WTC11 (cell line): ENCODE data around the gene UBC. TPM values are rescaled to one million over a fixed set of nuclear protein-coding genes. Genes with fewer than 3 reads are reported as not detected.
"Not testable (repeated sequence)": the region's sequence is repeated elsewhere in the genome, so short reads cannot be mapped to it uniquely, and the experiment has no call there.

Experiments used
- ATAC-seq: fragments of 200-7000 bp; cut with Tn5 transposase; 2 replicates; pipeline ENCODE4 v1.10.0; 2021; ENCODE audit warnings: mild to moderate bottlenecking, moderate library complexity
- CTCF ChIA-PET: fragments of 300-600 bp; sonication (Branson Sonifier 250); formaldehyde crosslinking; loops from one replicate; lab custom pipeline; 2021; ENCODE audit warnings: antibody characterized with exemption; lab: Charles Lee
- POLR2A ChIA-PET: fragments of 350-600 bp; sonication (Branson Sonifier 250); formaldehyde crosslinking; loops from one replicate; lab custom pipeline; 2021; ENCODE audit warnings: antibody characterized with exemption; lab: Charles Lee
- DNase-seq: peaks from one replicate; pipeline ENCODE4 v3.0.0; 2021; ENCODE audit warnings: low spot score
- H3K27ac Mint-ChIP-seq: 2 replicates; pipeline ENCODE4 v1.8.0; 2021; ENCODE audit warnings: mixed read lengths
- H3K27me3 Mint-ChIP-seq: 2 replicates; pipeline ENCODE4 v1.8.0; 2021; ENCODE audit warnings: low read depth, mild to moderate bottlenecking, moderate library complexity, mixed read lengths
- H3K36me3 Mint-ChIP-seq: 2 replicates; pipeline ENCODE4 v1.8.0; 2021; ENCODE audit warnings: mixed read lengths
- H3K4me1 Mint-ChIP-seq: 2 replicates; pipeline ENCODE4 v1.8.0; 2022; ENCODE audit warnings: mixed read lengths
- H3K4me3 Mint-ChIP-seq: 2 replicates; pipeline ENCODE4 v1.8.0; 2021; ENCODE audit warnings: mild to moderate bottlenecking, moderate library complexity, mixed read lengths
- H3K9me3 Mint-ChIP-seq: 2 replicates; pipeline ENCODE4 v1.8.0; 2021; ENCODE audit warnings: mixed read lengths
- ATF1 ChIP-seq: sonication (generic); formaldehyde crosslinking; IDR thresholded peaks from 2 replicates; pipeline ENCODE4 v1.8.1; 2023; ENCODE audit warnings: mild to moderate bottlenecking, moderate library complexity, missing genetic modification reagents
- CBFB ChIP-seq: sonication (generic); formaldehyde crosslinking; IDR thresholded peaks from 2 replicates; pipeline ENCODE4 v1.8.1; 2022; ENCODE audit warnings: mild to moderate bottlenecking, low read depth, missing genetic modification reagents
- CTCF ChIP-seq: fragments of 200-600 bp; IDR thresholded peaks from 2 replicates; pipeline ENCODE4 v1.8.0; 2022; ENCODE audit warnings: antibody characterized with exemption
- GABPB1 ChIP-seq: sonication (generic); formaldehyde crosslinking; IDR thresholded peaks from 2 replicates; pipeline ENCODE4 v1.8.1; 2023; ENCODE audit warnings: mild to moderate bottlenecking, missing genetic modification reagents
- IRF2 ChIP-seq: sonication (generic); formaldehyde crosslinking; IDR thresholded peaks from 2 replicates; pipeline ENCODE4 v1.8.0; 2022; ENCODE audit warnings: low read depth, missing genetic modification reagents, borderline replicate concordance
- MXD4 ChIP-seq: fragments of 250-450 bp; sonication (Bioruptor Pico); IDR thresholded peaks from 2 replicates; pipeline ENCODE4 v1.8.0; 2021; ENCODE audit warnings: mild to moderate bottlenecking, moderate library complexity, borderline replicate concordance
- NFATC4 ChIP-seq: fragments of 250-450 bp; sonication (Bioruptor Pico); IDR thresholded peaks from 2 replicates; pipeline ENCODE4 v1.9.0; 2021; ENCODE audit warnings: mild to moderate bottlenecking
- NR2C2 ChIP-seq: sonication (generic); formaldehyde crosslinking; IDR thresholded peaks from 2 replicates; pipeline ENCODE4 v1.8.0; 2022; ENCODE audit warnings: mild to moderate bottlenecking, missing genetic modification reagents
- RELA ChIP-seq: sonication (generic); formaldehyde crosslinking; IDR thresholded peaks from 2 replicates; pipeline ENCODE4 v1.8.1; 2022; ENCODE audit warnings: missing genetic modification reagents, mild to moderate bottlenecking, borderline replicate concordance
- RORB ChIP-seq: fragments of 250-450 bp; sonication (Bioruptor Pico); IDR thresholded peaks from 2 replicates; pipeline ENCODE4 v1.9.0; 2021; ENCODE audit warnings: mild to moderate bottlenecking
- TEAD1 ChIP-seq: sonication (generic); formaldehyde crosslinking; IDR thresholded peaks from 2 replicates; pipeline ENCODE4 v1.8.0; 2022; ENCODE audit warnings: mild to moderate bottlenecking, missing genetic modification reagents
- TP53 ChIP-seq: sonication (generic); formaldehyde crosslinking; IDR thresholded peaks from 2 replicates; pipeline ENCODE4 v1.8.1; 2023; ENCODE audit warnings: mild to moderate bottlenecking, missing genetic modification reagents
- USF2 ChIP-seq: sonication (generic); formaldehyde crosslinking; IDR thresholded peaks from 2 replicates; pipeline ENCODE4 v1.8.1; 2023; ENCODE audit warnings: mild to moderate bottlenecking, missing genetic modification reagents, moderate library complexity
- ZNF219 ChIP-seq: sonication (generic); formaldehyde crosslinking; IDR thresholded peaks from 2 replicates; pipeline ENCODE4 v1.8.0; 2023; ENCODE audit warnings: missing genetic modification reagents, mild to moderate bottlenecking, borderline replicate concordance
- ZNF263 ChIP-seq: sonication (generic); formaldehyde crosslinking; IDR thresholded peaks from 2 replicates; pipeline ENCODE4 v1.8.1; 2022; ENCODE audit warnings: low read depth, mild to moderate bottlenecking, moderate library complexity, missing genetic modification reagents
- total RNA-seq: library from RNA; stranded (reverse); gene quantifications from 3 replicates; pipeline ENCODE4 v1.2.3, GENCODE V29; 2021
- TF ChIP-seq, protein P1 (sequence below): sonication (generic); formaldehyde crosslinking; IDR thresholded peaks from 2 replicates; pipeline ENCODE4 v1.8.0; 2023; ENCODE audit warnings: missing genetic modification reagents, mild to moderate bottlenecking, borderline replicate concordance
- TF ChIP-seq, protein P2 (sequence below): fragments of 250-450 bp; sonication (Bioruptor Pico); IDR thresholded peaks from 2 replicates; pipeline ENCODE4 v1.9.0; 2021; ENCODE audit warnings: mild to moderate bottlenecking, borderline replicate concordance
- TF ChIP-seq, protein P3 (sequence below): sonication (generic); formaldehyde crosslinking; IDR thresholded peaks from 2 replicates; pipeline ENCODE4 v1.8.0; 2022; ENCODE audit warnings: mild to moderate bottlenecking, missing genetic modification reagents
- TF ChIP-seq, protein P4 (sequence below): sonication (generic); formaldehyde crosslinking; IDR thresholded peaks from 2 replicates; pipeline ENCODE4 v1.8.1; 2022; ENCODE audit warnings: low read depth, missing genetic modification reagents, borderline replicate concordance

UBC gene
- total RNA-seq, 1 experiment from 2014 or later = 530 TPM

GRCh38 chr12:124893792-124894516, 20.5 kb downstream of the UBC start (continued):
- TF ChIP-seq, protein P1, sequence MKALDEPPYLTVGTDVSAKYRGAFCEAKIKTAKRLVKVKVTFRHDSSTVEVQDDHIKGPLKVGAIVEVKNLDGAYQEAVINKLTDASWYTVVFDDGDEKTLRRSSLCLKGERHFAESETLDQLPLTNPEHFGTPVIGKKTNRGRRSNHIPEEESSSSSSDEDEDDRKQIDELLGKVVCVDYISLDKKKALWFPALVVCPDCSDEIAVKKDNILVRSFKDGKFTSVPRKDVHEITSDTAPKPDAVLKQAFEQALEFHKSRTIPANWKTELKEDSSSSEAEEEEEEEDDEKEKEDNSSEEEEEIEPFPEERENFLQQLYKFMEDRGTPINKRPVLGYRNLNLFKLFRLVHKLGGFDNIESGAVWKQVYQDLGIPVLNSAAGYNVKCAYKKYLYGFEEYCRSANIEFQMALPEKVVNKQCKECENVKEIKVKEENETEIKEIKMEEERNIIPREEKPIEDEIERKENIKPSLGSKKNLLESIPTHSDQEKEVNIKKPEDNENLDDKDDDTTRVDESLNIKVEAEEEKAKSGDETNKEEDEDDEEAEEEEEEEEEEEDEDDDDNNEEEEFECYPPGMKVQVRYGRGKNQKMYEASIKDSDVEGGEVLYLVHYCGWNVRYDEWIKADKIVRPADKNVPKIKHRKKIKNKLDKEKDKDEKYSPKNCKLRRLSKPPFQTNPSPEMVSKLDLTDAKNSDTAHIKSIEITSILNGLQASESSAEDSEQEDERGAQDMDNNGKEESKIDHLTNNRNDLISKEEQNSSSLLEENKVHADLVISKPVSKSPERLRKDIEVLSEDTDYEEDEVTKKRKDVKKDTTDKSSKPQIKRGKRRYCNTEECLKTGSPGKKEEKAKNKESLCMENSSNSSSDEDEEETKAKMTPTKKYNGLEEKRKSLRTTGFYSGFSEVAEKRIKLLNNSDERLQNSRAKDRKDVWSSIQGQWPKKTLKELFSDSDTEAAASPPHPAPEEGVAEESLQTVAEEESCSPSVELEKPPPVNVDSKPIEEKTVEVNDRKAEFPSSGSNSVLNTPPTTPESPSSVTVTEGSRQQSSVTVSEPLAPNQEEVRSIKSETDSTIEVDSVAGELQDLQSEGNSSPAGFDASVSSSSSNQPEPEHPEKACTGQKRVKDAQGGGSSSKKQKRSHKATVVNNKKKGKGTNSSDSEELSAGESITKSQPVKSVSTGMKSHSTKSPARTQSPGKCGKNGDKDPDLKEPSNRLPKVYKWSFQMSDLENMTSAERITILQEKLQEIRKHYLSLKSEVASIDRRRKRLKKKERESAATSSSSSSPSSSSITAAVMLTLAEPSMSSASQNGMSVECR (CRISPR knock-in tag) = no peak
- TF ChIP-seq MXD4 (CRISPR knock-in tag) (no peak), CTCF (no peak), NFATC4 (CRISPR knock-in tag) (no peak), RELA (CRISPR knock-in tag) (no peak), ATF1 (CRISPR knock-in tag) (no peak), IRF2 (CRISPR knock-in tag) (no peak), RORB (CRISPR knock-in tag) (no peak)

GRCh38 chr12:124888260-124888659, 26.2 kb downstream of the UBC start:
- DNase-seq (no peak), ATAC-seq (no peak)
- Mint-ChIP-seq H3K36me3 (no peaks in the 10 kb centered on the region), H3K27me3 (no peaks in the 10 kb centered on the region), H3K4me3 (no peak overlapping the region), H3K9me3 (no peaks in the 10 kb centered on the region), H3K4me1 (peaks cover 20% of the 10 kb centered on the region), H3K27ac (no peak overlapping the region)
- ChIA-PET POLR2A (no interaction called here), CTCF (interaction anchor here (4.2 kb wide), 1 partner anchor 18 kb away, joined by 28 read pairs; no protein-coding TSS in a partner anchor)
- TF ChIP-seq, protein P2, sequence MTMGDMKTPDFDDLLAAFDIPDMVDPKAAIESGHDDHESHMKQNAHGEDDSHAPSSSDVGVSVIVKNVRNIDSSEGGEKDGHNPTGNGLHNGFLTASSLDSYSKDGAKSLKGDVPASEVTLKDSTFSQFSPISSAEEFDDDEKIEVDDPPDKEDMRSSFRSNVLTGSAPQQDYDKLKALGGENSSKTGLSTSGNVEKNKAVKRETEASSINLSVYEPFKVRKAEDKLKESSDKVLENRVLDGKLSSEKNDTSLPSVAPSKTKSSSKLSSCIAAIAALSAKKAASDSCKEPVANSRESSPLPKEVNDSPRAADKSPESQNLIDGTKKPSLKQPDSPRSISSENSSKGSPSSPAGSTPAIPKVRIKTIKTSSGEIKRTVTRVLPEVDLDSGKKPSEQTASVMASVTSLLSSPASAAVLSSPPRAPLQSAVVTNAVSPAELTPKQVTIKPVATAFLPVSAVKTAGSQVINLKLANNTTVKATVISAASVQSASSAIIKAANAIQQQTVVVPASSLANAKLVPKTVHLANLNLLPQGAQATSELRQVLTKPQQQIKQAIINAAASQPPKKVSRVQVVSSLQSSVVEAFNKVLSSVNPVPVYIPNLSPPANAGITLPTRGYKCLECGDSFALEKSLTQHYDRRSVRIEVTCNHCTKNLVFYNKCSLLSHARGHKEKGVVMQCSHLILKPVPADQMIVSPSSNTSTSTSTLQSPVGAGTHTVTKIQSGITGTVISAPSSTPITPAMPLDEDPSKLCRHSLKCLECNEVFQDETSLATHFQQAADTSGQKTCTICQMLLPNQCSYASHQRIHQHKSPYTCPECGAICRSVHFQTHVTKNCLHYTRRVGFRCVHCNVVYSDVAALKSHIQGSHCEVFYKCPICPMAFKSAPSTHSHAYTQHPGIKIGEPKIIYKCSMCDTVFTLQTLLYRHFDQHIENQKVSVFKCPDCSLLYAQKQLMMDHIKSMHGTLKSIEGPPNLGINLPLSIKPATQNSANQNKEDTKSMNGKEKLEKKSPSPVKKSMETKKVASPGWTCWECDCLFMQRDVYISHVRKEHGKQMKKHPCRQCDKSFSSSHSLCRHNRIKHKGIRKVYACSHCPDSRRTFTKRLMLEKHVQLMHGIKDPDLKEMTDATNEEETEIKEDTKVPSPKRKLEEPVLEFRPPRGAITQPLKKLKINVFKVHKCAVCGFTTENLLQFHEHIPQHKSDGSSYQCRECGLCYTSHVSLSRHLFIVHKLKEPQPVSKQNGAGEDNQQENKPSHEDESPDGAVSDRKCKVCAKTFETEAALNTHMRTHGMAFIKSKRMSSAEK (CRISPR knock-in tag) = no peak
- TF ChIP-seq TEAD1 = no peak
- TF ChIP-seq USF2 = no peak
- TF ChIP-seq GABPB1 (CRISPR knock-in tag) = no peak
- TF ChIP-seq, protein P3, sequence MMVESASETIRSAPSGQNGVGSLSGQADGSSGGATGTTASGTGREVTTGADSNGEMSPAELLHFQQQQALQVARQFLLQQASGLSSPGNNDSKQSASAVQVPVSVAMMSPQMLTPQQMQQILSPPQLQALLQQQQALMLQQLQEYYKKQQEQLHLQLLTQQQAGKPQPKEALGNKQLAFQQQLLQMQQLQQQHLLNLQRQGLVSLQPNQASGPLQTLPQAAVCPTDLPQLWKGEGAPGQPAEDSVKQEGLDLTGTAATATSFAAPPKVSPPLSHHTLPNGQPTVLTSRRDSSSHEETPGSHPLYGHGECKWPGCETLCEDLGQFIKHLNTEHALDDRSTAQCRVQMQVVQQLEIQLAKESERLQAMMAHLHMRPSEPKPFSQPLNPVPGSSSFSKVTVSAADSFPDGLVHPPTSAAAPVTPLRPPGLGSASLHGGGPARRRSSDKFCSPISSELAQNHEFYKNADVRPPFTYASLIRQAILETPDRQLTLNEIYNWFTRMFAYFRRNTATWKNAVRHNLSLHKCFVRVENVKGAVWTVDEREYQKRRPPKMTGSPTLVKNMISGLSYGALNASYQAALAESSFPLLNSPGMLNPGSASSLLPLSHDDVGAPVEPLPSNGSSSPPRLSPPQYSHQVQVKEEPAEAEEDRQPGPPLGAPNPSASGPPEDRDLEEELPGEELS (CRISPR knock-in tag) = no peak
- TF ChIP-seq RELA (CRISPR knock-in tag) = no peak
- TF ChIP-seq CBFB (CRISPR knock-in tag) = no peak
- TF ChIP-seq ZNF219 (CRISPR knock-in tag) = no peak
- TF ChIP-seq, protein P4, sequence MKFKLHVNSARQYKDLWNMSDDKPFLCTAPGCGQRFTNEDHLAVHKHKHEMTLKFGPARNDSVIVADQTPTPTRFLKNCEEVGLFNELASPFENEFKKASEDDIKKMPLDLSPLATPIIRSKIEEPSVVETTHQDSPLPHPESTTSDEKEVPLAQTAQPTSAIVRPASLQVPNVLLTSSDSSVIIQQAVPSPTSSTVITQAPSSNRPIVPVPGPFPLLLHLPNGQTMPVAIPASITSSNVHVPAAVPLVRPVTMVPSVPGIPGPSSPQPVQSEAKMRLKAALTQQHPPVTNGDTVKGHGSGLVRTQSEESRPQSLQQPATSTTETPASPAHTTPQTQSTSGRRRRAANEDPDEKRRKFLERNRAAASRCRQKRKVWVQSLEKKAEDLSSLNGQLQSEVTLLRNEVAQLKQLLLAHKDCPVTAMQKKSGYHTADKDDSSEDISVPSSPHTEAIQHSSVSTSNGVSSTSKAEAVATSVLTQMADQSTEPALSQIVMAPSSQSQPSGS = no peak
- TF ChIP-seq ZNF263 (CRISPR knock-in tag) = no peak
- no peak for TF ChIP-seq NR2C2 (CRISPR knock-in tag)
- no peak for TF ChIP-seq TP53 (CRISPR knock-in tag)

- H3K36me3 Mint-ChIP-seq, POLR2A ChIA-PET, H3K27ac Mint-ChIP-seq, ATAC-seq, DNase-seq, H3K9me3 Mint-ChIP-seq, H3K4me3 Mint-ChIP-seq, H3K27me3 Mint-ChIP-seq: not testable (repeated sequence)
- CTCF ChIA-PET = interaction anchor here (4.2 kb wide), 1 partner anchor 19 kb away, joined by 28 read pairs; no protein-coding TSS in a partner anchor
- peaks cover 25% of the 10 kb centered on the region for H3K4me1 Mint-ChIP-seq
Observed at GRCh38 chr12:124887766-124888165, 26.7 kb downstream of the UBC start.
